Measurements from ENCODE around the gene OPCML. TPM values are rescaled to one million over a fixed set of nuclear protein-coding genes. Genes with fewer than 3 reads are reported as not detected.

Gene OPCML
- total RNA-seq, 1 experiment from 2014 or later: 0.94 TPM

GRCh38 chr11:132777067-132777975 lies 755.0 kb downstream of the OPCML start:
- Histone ChIP-seq H2BK12ac (ENCODE audit: insufficient read length, low read depth, low read length) (no peak overlapping the region), H3K27me3 (ENCODE audit: insufficient read depth, low read length) (no peaks in the 10 kb centered on the region), H3K9me3 (ENCODE audit: control insufficient read depth, low read depth, low read length) (no peaks in the 10 kb centered on the region), H2AFZ (ENCODE audit: low read length) (no peak overlapping the region), H3T11ph (ENCODE audit: low read length) (no peak overlapping the region), H4K8ac (replicated peaks; ENCODE audit: insufficient read length, low read depth, low read length) (no peak overlapping the region), H3K27ac (ENCODE audit: insufficient read length, low read depth, low read length) (no peak overlapping the region), H2AK5ac (ENCODE audit: insufficient read length, low read length) (no peak overlapping the region), H3K4me1 (ENCODE audit: insufficient read depth, low read length) (peaks cover 3% of the 10 kb centered on the region; the same call in 1 of the 2 replicates), H3K9ac (ENCODE audit: extremely low read depth, insufficient read length, low read length) (no peak overlapping the region), H4K91ac (ENCODE audit: insufficient read length, low read depth, low read length) (no peak overlapping the region), H4K20me1 (ENCODE audit: control insufficient read depth, insufficient read depth, insufficient read length) (no peaks in the 10 kb centered on the region), H4K5ac (ENCODE audit: insufficient read length, low read depth, low read length) (no peak overlapping the region), H2BK15ac (ENCODE audit: low read depth, low read length) (no peak overlapping the region), H3K18ac (ENCODE audit: insufficient read length, low read depth, low read length) (no peak overlapping the region), H3K23me2 (ENCODE audit: insufficient read length, low read depth, low read length, poor library complexity, severe bottlenecking) (no peaks in the 10 kb centered on the region), H3K4me2 (ENCODE audit: insufficient read depth, insufficient read length, low read length) (no peak overlapping the region), H3K56ac (ENCODE audit: insufficient read length, low read depth, low read length) (no peak overlapping the region), H3K23ac (ENCODE audit: insufficient read length, low read depth, low read length) (no peak overlapping the region), H3K4ac (ENCODE audit: low read depth, low read length) (no peak overlapping the region), H2BK5ac (ENCODE audit: insufficient read length, low read length) (no peak overlapping the region), H2BK120ac (ENCODE audit: low read depth, low read length, poor library complexity, severe bottlenecking) (no peak overlapping the region), H3K79me1 (ENCODE audit: insufficient read depth, low read depth, low read length, poor library complexity, severe bottlenecking) (no peaks in the 10 kb centered on the region), H3K14ac (ENCODE audit: insufficient read depth, low read length) (no peak overlapping the region), H3K79me2 (ENCODE audit: insufficient read depth, low read length) (no peaks in the 10 kb centered on the region), H2BK20ac (ENCODE audit: low read depth, low read length, poor library complexity, severe bottlenecking) (no peak overlapping the region)
- Mint-ChIP-seq H3K36me3 (ENCODE audit: insufficient read depth in 1 of 3, low read depth in 3 of 3) (no peaks in the 10 kb centered on the region; a peak in 1 of 7 replicates), H3K4me1 (peaks cover 36 to 50% of the 10 kb centered on the region in 2 experiments), H3K4me3 (no peak overlapping the region), H3K27me3 (ENCODE audit: low read depth) (no peaks in the 10 kb centered on the region; the same call in 1 of the 2 replicates), H3K9me3 (no peaks in the 10 kb centered on the region; a peak in 1 of 5 replicates), H3K27ac (no peak overlapping the region)
- TF ChIP-seq CTCF (conservative IDR thresholded peaks at IDR 0.05): no peak
- WGBS (ENCODE audit: extremely low coverage, insufficient read length, low lambda C conversion rate): no CpG with 5 or more reads among the region's 9 CpGs
- no peak for DNase-seq

All from H9 (cell line).